ENCODE data around the gene EDEM2. TPM values are rescaled to one million over a fixed set of nuclear protein-coding genes. Genes with fewer than 3 reads are reported as not detected.
A peak's percentile ranks its signal among the peaks of the same experiment; 100 is the strongest.
"Not testable (repeated sequence)": the region's sequence is repeated elsewhere in the genome, so short reads cannot be mapped to it uniquely, and the experiment has no call there.

EDEM2 gene
- total RNA-seq, 1 donor from 2014 or later: 16.8 TPM

DNA sequence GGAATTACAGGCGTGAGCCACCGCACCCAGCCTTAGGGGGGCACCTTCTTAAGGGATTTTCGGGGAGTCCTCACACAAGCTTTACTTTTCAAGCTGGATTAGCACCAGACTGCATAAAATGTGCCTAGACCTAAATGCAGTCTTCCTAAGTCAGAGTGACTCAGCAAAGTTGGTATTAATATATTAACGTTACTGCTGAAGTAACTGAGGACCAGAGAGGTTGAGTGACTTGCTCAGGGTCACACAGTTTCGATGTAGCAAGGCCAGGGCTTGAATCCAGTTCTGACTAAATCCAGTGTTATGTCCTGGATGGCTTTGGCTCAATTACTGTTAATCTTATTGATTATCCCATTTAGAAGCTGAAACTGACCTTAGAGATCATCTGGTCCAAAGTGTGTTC is 13.4 kb downstream of the EDEM2 start:
- no peak for DNase-seq (ENCODE audit: low read depth)

DNA sequence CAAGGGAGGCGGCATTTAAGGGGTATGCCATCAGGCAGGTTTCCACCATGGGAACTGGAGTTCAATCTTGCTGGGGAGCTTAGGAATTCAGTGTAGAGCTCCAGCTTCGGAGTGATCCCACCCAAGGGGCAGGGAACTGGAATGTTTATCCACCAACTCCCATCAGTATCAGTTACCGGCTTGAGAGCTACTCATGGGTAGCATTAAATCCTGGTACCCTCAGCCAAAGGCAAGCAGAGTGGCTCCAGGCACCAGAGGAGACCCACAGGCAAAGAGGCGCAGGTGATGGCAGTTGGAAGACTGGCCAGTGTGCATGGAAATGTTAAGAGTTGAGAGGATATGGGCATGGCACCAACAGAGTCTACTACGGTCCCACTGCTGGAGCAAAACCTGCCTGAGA is 14.1 kb downstream of the EDEM2 start:
- DNase-seq (ENCODE audit: low read depth): no peak

DNA sequence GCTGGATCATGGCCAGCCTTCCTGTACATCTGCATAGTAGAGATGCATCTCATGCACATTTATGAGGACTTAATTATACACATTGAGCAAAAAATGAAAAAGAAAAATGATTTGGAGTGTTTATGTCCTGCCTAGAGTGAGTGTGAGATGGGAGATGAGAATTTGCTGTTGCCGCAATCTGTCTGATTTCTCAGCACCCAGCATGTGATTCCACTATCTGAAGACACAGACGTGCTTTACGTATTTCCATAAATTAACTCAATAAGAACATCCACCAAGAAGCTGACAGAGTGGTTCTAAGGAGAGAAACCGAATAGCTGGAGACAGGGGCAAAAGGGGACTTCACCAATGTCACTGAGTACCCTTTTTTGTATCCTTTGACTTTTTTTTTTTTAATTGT is 15.2 kb downstream of the EDEM2 start:
- DNase-seq (ENCODE audit: low read depth): no peak

DNA sequence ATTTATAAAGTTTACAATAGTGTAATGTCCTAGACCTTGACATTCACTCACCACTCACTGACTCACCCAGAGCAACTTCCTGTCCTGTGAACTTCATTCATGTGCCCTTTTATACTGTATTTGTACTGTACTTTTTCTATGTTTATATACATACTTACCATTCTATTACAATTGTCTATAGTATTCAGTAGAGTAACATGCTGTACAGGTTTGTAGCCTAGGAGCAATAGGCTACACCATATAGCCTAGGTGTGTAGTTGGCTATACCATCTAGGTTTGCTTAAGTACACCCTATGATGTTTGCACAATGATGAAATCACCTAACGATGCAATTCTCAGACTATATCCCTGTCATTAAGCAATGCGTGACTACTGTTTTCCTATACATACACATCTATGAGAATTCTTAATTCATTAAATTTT is 17.5 kb downstream of the EDEM2 start:
- DNase-seq (ENCODE audit: low read depth): no peak

DNA sequence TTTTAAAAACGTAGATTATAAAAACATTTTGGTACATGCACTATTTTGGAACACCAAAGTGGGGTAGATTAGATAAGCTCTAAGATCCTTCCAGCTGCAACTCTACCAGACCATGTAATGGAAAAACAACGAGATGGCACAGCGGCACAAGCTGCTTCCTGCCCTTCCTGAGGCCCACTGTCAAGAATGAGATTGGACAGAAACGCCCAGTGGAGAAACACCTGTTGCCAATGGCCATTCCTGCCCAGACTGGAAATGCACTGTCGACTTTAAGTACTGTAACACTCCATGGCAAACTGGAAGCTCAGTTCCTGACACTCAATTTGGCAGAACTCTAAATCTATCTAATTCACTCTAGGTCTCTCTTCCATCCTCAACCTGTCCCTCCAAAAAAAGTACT is 21.4 kb downstream of the EDEM2 start:
- no peak for DNase-seq (ENCODE audit: low read depth)

DNA sequence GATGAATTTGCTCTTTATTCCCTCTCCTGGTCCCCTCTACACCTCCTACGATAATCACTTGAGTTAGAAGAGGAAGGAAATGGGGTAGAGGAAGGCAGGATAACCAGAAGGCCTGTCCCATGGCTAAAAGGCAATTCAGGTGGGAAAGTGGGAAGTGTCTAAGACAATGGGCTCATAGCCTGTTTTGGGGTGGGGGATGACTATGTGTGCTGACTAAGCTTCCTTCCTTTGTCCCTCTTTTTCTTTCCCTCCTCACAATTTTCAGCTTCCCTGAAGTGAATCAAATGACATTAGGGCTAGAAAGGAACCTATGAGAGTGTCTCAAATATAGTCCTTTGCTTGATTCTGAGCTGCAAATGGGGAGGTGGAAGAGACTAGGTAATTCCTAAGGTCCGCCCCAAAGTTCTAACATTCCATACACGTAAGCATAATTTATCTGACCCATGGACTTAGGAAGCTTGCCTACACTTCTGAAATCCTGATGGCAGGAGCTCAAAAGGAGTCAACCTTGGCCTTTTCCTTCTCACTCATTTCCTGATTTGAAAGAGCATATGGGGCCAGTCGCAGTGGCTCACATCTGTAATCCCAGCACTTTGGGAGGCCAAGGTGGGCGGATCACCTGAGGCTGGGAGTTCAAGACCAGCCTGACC is 24.3 kb downstream of the EDEM2 start:
- no peak for DNase-seq (ENCODE audit: low read depth)

DNA sequence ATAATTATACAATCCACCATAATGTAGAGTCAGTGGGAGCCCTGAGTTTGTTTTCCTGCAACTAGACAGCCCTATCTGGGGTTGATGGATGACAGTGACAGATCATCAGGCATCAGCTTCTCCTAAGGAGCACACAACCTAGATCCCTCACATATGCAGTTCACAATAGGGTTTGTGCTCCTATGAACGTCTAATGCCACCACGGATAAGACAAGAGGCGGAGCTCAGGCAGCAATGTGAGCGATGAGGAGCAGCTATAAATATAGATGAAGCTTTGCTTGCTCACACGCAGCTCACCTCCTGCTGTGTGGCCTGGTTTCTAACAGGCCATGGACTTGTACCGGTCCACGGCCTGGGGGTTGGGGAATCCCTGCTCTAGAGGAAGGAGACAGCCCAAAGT is 25.9 kb downstream of the EDEM2 start:
- DNase-seq (ENCODE audit: low read depth): no peak

DNA sequence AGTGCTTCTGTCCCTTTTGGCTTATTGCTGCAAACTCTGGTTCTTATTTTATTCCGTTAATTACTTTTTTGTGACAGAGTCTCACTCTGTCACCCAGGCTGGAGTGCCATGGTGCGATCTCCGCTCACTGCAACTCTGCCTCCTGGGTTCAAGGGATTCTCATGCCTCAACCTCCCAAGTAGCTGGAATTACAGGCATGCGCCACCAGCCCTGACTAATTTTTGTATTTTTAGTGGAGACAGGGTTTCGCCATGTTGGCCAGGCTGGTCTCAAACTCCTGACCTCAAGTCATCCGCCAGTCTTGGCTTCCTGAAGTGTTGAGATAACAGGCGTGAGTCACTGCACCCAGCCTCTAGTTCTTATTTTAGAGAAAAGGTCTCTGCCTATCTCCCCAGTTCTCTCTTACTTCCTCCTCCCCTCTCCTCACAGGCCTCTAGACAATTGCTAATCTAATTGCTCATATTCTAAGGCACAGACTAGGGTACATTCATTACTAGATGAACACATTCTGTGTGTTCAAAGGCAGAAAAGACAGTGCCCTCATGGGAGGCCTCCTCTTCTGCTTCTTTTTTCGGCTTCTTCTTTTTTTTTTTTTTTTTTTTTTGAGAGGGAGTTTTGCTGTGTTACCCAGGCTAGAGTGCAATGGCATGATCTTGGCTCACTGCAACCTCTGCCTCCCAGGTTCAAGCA is 27.0 kb downstream of the EDEM2 start:
- DNase-seq (ENCODE audit: low read depth): peak; percentile 6

DNA sequence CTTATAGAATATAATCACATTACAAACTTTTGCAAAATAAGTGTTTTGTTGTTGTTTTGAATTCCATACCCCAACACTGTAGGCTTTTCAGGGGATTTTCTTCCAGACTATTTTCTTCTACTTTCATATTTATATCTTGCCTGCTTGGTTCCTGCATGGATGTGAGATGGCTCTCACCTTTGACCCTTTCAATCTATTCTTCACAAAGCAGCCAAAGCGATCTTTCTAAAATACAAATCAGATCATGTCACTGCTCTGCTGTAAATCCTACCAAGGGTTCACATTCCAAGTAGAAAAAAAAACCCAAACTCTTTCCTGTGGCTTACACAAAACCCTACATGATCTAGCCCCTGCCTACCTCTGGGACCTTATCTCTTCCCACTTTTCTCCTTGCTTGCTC is 29.5 kb downstream of the EDEM2 start:
- DNase-seq (ENCODE audit: low read depth): no peak

DNA sequence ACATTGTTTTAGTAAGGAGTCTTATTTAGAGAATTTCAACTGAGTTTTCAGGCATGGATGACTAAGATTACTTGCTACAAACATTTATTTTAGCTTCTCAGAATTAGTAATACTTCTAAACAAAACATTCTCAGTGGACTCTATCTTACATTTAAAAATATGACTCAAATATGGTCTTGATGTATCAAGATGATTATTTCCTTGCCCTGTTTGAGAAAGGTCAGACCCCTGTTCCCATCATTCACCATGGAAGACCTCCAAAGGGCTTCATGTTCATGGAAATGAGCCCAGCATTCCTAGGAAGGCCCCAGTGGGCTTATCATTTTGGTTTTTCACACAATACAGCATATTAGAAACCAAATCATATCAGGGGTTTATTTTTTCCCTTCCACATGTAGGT is 29.9 kb downstream of the EDEM2 start:
- DNase-seq (ENCODE audit: low read depth): no peak

DNA sequence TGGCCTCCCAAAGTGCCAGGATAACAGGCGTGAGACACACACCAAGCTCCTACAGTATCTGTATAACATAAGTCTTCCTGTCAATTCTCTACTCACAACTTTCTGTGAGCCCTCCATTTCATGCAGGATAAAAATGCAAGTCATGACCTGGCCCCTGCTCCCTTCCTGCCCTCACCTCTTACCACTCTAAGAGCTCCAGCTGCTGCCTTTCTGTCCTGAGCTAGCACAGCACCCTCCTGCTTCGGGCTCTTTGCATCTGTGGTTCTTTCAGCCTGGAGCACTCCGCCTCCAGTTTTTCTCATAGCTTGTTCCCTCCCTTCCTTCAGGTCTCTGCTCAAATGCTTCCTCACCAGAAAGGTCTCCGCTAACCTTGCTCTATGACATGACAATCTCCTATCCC is 30.9 kb downstream of the EDEM2 start:
- DNase-seq (ENCODE audit: low read depth): no peak

DNA sequence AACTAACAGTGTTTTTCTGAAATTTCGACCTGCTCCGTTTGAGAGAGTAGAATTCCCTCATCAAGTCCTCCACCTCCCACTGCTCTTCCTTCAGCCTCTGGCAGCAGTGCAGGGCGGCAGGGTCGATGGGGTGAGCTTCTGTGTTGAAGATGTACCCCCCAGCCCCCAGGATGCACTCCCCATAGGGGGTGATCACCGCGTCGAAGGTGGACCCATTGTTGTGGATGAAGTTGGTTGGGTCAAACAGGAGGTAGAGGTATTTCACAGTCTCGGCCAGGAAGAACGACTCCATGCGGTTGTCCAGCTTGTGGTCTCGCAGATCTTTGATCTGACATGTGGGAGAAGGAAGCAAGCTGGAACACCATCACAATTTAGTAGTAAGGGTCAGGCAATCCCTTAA is 31.5 kb downstream of the EDEM2 start:
- DNase-seq (ENCODE audit: low read depth): no peak

DNA sequence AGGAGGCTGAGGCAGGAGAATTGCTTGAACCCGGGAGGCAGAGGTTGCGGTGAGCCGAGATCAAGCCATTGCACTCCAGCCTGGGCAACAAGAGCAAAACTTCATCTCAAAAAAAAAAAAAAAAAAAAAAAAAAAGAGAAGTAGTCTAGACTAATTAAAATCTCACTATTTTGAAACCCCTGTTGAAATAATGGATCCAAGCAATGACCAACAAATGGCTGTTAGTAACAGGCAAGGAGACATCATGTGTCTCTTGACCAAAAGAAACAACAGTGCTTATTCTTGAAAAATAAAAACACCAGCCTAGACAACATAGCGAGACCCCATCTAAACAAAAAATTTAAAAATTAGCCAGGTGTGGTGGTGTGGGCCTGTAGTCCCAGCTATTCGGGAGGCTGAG is 34.9 kb downstream of the EDEM2 start:
- DNase-seq (ENCODE audit: low read depth): not testable (repeated sequence)

DNA sequence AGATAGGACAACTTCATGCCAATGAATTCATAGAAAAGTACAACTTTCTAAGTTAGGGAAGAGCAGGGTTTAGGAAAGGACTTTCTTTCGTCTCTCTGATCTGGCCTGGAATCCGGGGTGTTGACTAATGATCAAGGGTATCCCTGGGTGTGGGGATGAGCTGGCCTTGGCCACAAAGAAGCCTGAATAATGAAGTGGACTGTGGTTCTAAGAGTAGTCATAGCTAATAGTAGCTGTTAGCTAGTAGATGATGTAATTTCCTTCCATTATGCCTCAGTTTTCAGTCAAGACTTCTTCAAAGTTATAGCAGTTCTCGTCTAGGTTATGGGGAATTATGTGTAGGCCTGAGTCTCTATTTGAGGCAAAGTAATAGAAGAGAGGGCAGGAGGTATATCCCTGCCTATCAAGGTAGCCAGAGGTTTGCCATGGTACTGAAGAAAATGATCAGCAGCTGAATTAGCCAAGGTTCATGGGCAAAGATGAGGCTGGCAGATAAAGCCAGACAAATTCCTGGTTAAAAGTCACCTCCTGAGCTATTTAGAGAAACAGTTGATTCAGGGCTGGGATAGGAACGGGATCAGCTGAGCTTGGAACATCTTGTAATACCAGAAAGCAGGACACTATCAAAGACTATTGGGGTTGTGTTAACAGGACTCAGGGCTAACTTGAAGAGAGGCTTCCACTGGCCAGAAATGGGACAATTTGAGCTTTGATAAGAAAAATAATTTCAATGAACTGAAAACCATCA is 35.8 kb downstream of the EDEM2 start:
- peak; percentile 74 for DNase-seq (ENCODE audit: low read depth)

DNA sequence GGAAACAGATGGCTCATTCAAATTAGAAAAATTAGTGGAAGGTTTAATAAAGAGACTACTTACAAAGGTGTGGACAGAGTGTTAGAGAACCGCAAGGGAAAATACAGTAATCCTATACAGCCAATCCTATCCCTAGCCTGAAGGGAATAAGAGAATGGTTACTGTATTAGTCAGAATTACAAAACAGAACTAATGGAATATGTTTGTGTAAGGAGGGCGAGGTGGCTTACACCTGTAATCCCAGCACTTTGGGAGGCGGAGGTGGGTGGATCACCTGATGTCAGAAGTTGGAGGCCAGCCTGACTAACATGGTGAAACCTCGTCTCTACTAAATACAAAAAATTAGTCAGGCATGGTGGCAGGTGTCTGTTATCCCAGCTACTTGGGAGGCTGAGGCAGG is 38.2 kb downstream of the EDEM2 start:
- DNase-seq (ENCODE audit: low read depth): no peak

DNA sequence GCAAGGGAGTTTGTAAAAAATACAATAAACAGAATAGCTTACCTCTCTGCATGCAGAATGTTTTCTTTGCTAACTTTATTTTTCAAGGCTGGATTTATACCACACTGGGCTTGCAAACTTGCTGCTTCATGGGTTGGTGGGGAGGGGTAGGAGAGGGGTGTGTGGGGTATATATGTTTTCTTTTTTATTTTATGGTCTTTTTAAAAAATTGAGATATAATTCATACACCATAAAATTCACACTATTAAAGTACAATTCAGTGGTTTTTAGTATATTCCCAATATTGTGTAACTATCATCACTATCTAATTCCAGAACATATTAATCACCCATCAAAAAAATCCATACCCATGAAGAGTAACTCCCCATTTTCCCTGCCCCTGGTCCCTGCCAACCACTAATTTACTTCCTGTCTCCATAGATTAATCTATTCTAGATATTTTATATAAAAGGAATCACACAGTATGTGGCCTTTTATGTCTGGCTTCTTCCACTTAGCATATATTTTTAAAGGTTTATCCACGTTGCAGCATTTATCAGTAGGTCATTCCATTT is 40.2 kb downstream of the EDEM2 start:
- no peak for DNase-seq (ENCODE audit: low read depth)

DNA sequence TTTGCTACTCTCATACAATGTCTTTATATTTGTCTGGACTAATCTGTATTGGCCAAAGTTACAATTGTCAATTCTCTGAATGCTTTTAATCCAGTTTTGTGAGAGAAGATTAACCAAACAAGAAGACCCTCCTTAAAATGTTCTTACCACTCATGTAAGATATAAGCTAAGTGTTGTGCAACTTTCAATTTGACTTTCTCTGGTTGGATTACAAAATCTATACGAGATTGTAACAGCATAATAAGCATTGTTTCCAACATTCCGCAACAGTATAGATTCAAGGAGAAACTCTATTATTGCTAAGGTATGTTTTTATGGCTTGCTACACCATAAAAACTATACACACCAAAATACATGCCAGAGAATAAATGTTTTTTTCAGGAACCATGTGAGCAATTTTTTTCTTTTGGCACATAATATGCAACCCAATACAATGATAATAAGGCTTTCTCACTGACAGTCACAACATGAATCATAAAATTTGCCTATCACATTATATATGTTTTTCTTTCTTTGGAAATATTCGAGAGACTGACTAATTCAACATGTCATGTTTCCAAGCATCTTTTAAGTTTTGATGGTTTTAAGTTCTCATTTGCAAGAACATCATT is 42.3 kb downstream of the EDEM2 start:
- no peak for DNase-seq (ENCODE audit: low read depth)

DNA sequence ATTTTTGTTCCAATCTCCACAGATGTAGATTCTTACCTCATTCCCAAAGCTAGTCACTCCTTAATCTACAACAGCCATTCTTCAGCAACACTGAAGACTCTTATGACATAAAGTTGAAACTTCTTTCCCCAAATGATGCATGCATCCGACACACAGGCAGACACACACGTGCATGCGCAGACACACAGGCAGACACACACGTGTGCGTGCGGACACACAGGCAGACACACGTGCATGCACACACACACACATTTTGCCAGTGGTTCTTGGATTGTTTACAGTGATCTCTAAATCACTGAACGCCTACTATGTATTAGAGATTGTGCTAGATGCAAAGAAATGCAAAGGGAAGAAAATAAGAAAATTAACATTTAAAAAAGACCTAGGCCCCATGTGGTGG is 45.5 kb downstream of the EDEM2 start:
- no peak for DNase-seq (ENCODE audit: low read depth)

DNA sequence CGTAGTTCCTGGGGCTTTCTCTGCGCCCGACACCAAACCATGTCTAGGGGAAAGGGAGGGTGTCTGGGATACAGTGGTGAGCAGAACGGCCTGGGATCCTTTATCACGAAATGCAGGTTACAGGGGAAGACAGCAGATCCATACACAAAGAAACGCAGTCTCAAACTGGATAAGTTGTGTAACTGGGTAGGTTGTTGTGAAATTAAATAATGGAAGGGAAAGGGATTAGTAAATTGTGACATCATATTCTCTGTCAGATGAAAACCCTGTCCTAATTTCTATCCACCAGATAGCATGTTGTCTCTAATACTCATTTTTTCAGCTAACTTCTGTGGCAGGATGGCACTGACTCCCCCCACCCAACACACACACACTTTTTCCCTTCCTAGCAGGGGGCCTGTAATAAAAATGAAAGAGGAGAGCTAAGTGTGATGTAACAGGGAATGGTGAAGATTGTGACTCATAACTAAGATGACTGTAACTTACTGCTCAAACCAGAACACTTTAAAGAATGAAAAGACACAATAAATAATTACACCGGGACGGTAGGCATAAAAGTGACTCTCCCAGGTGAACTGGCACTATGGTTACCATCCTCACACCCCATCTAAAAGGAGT is 53.8 kb downstream of the EDEM2 start:
- peak; percentile 44 for DNase-seq (ENCODE audit: low read depth)

DNA sequence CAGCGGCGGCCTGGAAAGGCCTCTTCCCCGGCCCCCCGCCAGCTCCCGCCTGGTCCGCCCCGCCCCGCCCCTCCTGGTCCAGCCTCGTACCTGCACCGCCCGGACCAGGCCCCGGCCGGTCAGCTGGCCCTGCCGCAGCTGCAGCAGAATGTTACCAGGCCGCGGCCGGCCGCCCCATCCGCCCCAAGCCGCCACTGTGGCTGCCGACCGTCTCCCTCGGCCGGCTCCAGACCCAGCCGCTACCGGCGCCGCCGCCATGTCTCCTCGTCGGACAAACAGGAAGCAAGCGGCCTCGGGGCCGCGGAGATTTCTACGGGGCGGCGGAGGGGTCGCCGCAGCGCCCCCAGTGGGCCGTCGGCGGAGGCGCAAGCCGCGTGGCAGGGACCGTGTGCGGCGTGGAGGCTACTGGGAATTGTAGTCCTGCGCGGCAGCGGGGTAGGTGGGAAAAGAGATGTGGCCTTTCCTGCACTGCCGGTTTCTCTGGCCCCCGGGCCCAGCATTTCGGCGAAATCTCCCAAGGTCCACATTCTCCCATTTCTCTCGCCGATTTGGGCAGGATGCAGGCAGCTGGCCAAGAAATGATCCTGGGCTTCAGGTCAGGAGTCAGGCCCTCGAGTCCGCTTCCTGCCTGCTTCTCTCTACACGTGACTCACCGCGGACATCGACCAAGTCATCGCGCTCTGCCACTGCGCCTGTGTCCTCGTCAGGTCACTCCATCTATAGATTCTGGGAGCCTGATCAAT is 54.4 kb downstream of the EDEM2 start, which contains the start of gene TRPC4AP:
TSS of gene TRPC4AP (minus strand) at position 284 of the 743 bp plus-strand sequence. CDS start at position 258, 26 bp downstream.
- DNase-seq (ENCODE audit: low read depth): peak; percentile 92
